GM18519 (cell line): ENCODE measurements around the gene GSG1L.

Experiments used
- ATAC-seq: cut with Tn5 transposase; IDR thresholded peaks from one replicate; pipeline ENCODE4 v1.9.1; 2021; ENCODE audit warnings: mild to moderate bottlenecking, moderate library complexity; ENCODE audit not compliant: unreplicated experiment, low FRiP score

GSG1L gene

GRCh38 chr16:28063591-28064061, at the start of gene GSG1L:
TSS of gene GSG1L (minus strand) at chr16:28063714. CDS start at chr16:28063424, 290 bp downstream.
- no peak for ATAC-seq

DNA sequence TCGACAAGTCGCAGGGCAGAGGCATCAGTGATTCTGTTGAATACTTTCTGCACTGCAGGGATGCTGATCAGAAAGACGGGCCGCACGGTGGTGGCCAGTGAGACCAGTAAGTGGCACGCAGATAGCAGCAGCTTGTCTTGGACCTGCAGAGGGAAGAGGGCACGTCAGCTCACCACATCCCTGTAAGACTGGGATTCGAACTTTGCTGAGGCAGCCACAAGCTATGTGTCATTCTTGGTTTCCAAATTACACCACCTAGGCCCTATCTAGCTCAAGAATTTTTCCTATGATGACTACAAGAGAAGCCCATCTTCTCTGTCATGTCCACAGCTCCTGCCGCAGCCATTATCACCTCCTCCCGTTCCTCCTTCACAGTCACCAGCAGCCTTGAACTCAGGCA, 49.4 kb upstream of the GSG1L start:
- ATAC-seq = no peak

GRCh38 chr16:28110977-28111376, 47.5 kb upstream of the GSG1L start:
- ATAC-seq = no peak

GRCh38 chr16:28110479-28110878, 47.0 kb upstream of the GSG1L start:
- ATAC-seq = no peak

GRCh38 chr16:28110074-28110473, 46.6 kb upstream of the GSG1L start:
- ATAC-seq = no peak

- no peak for ATAC-seq
Measured at GRCh38 chr16:28108590-28109247, 45.2 kb upstream of the GSG1L start.

- ATAC-seq = no peak
Measured at GRCh38 chr16:28107232-28107631, 43.7 kb upstream of the GSG1L start.

- no peak for ATAC-seq
Measured at GRCh38 chr16:28106467-28107215, 43.1 kb upstream of the GSG1L start.

- ATAC-seq = no peak
Measured at GRCh38 chr16:28105954-28106353, 42.4 kb upstream of the GSG1L start.

GRCh38 chr16:28105297-28105696, 41.8 kb upstream of the GSG1L start:
- ATAC-seq = no peak

DNA sequence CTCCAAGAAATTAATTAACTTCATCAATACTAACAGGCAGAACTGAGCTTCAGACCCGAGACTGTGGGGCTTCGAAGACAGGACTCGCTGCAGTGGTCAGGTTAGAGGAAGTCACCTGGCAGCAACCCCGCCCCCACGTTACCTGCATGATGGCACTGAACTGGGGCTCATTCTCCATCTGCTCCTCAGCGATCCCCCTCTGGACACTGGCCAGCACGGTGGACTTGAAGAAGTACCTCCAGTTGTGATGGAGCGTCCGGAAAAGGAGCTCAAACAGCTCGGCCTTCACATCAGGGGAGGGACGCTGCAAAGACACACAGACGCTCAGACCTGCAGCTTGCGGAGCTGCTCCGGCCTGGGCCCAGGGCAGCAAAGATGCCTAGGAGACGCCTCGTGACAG, 40.9 kb upstream of the GSG1L start:
- no peak for ATAC-seq

DNA sequence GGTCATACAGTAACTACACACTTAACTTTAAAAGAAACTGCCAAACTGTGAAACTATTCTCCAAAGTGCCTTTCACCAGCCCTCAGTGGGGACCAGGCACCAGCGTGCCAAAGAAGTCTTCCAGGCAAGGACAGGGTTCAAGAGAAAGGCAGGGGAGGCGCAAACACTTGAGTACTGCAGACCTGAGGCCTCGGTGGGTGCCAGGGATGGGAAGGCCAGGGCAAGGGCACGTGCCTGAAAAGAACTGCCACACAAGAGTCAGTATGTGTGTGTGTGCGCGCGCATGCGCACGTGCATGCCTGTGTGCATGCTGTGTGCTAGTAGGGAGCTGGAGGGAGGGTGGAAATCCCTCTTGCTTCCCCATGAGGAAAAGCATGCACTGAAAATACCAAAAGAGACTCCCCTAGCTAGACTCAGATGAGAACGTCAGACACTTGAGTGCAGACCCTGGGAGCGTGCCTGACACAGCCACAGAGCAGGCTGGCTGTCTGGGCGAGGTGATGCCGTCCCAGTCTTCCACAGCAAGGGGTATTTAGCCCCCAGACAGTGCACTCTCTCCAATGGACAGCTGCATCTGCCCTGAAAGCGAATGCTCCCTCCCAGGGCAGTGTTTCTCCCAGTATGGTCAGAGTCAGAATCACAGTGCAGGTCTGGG, 40.1 kb upstream of the GSG1L start:
- no peak for ATAC-seq

- no peak for ATAC-seq
Measured at GRCh38 chr16:28101533-28101890, 38.0 kb upstream of the GSG1L start.

GRCh38 chr16:28100810-28101532, 37.5 kb upstream of the GSG1L start:
- ATAC-seq = no peak

DNA sequence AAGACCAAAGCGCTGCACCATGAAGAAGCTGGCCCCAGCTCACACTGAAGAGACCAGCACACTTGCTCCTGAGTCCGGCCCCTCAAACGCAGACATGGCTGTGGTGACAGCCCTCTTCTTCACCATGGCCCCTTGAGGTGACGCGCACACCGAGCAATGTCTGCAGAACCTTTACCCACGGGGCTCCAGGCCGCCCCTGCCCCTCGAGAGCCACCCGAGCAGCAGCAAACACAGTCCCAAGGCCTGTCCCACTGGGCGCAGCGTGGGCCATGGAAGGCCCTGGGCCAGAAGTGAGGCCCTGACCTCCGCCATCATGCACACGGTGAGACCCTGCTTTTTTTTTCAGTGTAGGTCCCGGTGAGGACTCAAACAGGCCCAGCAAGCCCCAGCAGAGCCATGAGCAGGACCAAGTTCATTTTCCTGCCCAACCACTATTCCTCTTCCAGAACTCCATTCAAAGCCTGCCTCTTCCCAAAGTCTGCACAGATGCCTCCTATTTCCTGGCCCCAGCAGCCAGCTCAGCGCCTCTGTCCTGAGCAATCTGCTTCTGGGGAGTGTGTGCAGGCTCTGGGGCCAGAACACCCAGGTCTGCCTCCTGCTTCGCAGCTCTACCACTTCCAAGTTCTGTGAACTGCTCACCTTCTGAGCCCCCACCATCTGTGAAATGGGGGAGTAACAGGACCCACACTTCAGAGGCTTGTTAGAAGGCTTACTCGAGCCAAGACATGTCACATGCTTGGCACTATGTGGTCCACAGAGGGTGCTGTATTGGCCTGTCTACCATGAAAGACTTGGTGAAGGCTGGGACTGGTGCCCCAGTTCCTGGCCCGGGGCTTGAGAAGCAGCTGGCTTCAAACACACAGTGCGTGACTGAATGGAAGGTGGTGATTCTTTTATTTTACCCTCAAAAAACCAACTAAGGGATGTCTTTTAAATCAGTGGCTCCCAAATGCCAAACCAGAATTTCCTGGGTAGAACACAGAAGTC, 35.7 kb upstream of the GSG1L start:
- no peak for ATAC-seq

- ATAC-seq = no peak
Measured at GRCh38 chr16:28098171-28098958, 34.9 kb upstream of the GSG1L start.

- no peak for ATAC-seq
Measured at GRCh38 chr16:28096983-28097899, 33.7 kb upstream of the GSG1L start.

- no peak for ATAC-seq
Measured at GRCh38 chr16:28093385-28093725, 29.8 kb upstream of the GSG1L start.
